ENCODE data around the gene MROH2B.

Gene MROH2B

GRCh38 chr5:41083306-41083705 lies 12.2 kb upstream of the MROH2B start:
- H3K9me3 Mint-ChIP-seq = peaks cover 28% of the 10 kb centered on the region
- TF ChIP-seq CTCF (IDR thresholded peaks at IDR 0.05; ENCODE audit: unreplicated experiment in 3 of 3) = no peak
- no peak overlapping the region for H3K27ac Mint-ChIP-seq
- no peaks in the 10 kb centered on the region for H3K27me3 Mint-ChIP-seq (ENCODE audit: low read depth)
- no peak overlapping the region for H3K4me3 Mint-ChIP-seq
- no peaks in the 10 kb centered on the region for H3K4me1 Mint-ChIP-seq
- no peaks in the 10 kb centered on the region for H3K36me3 Mint-ChIP-seq (ENCODE audit: low read depth)

- no peak for TF ChIP-seq CTCF (IDR thresholded peaks at IDR 0.05; ENCODE audit: unreplicated experiment in 3 of 3)
- Mint-ChIP-seq H3K9me3 (peaks cover 8% of the 10 kb centered on the region), H3K36me3 (ENCODE audit: low read depth) (no peaks in the 10 kb centered on the region), H3K27ac (no peak overlapping the region), H3K4me1 (no peaks in the 10 kb centered on the region), H3K4me3 (no peak overlapping the region), H3K27me3 (ENCODE audit: low read depth) (no peaks in the 10 kb centered on the region)
Measured at GRCh38 chr5:41071975-41072374, 833 bp upstream of the MROH2B start.

GRCh38 chr5:41067714-41068568 lies 3.2 kb downstream of the MROH2B start:
- no peak for TF ChIP-seq CTCF (IDR thresholded peaks at IDR 0.05; ENCODE audit: unreplicated experiment in 3 of 3)
- Mint-ChIP-seq H3K36me3 (ENCODE audit: low read depth) (no peaks in the 10 kb centered on the region), H3K9me3 (no peaks in the 10 kb centered on the region), H3K27me3 (ENCODE audit: low read depth) (no peaks in the 10 kb centered on the region), H3K27ac (no peak overlapping the region), H3K4me1 (no peaks in the 10 kb centered on the region), H3K4me3 (no peak overlapping the region)

GRCh38 chr5:41065691-41066335 lies 5.3 kb downstream of the MROH2B start:
- Mint-ChIP-seq H3K4me3 (no peak overlapping the region), H3K9me3 (no peaks in the 10 kb centered on the region), H3K4me1 (no peaks in the 10 kb centered on the region), H3K36me3 (ENCODE audit: low read depth) (no peaks in the 10 kb centered on the region), H3K27me3 (ENCODE audit: low read depth) (no peaks in the 10 kb centered on the region), H3K27ac (no peak overlapping the region)
- no peak for TF ChIP-seq CTCF (IDR thresholded peaks at IDR 0.05; ENCODE audit: unreplicated experiment in 3 of 3)

- TF ChIP-seq CTCF (IDR thresholded peaks at IDR 0.05; ENCODE audit: unreplicated experiment in 3 of 3) = no peak
- no peak overlapping the region for H3K27ac Mint-ChIP-seq
- H3K4me1 Mint-ChIP-seq = peaks cover 3% of the 10 kb centered on the region
- H3K9me3 Mint-ChIP-seq = no peaks in the 10 kb centered on the region
- H3K27me3 Mint-ChIP-seq (ENCODE audit: low read depth) = no peaks in the 10 kb centered on the region
- H3K36me3 Mint-ChIP-seq (ENCODE audit: low read depth) = no peaks in the 10 kb centered on the region
- H3K4me3 Mint-ChIP-seq = no peak overlapping the region
Measured at GRCh38 chr5:41057940-41058339, 13.2 kb downstream of the MROH2B start.
